ENCODE data around the gene TRAPPC2L.
A peak's percentile ranks its signal among the peaks of the same experiment; 100 is the strongest.

Gene TRAPPC2L, protein sequence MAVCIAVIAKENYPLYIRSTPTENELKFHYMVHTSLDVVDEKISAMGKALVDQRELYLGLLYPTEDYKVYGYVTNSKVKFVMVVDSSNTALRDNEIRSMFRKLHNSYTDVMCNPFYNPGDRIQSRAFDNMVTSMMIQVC

GRCh38 chr16:88856828-88857727 is at the start of gene TRAPPC2L, which contains the start of gene GALNS:
TSS of gene TRAPPC2L (plus strand) at chr16:88857127. CDS start at chr16:88857151, 24 bp downstream.
TSS of gene GALNS (minus strand) at chr16:88856947. CDS start at chr16:88856877, 70 bp downstream.
- peak; percentile 95 for DNase-seq

GRCh38 chr16:88807142-88807625 is 49.7 kb upstream of the TRAPPC2L start:
- no peak for DNase-seq

- DNase-seq: no peak
These were observed 49.1 kb upstream of the TRAPPC2L start for GRCh38 chr16:88807626-88808453.

DNA sequence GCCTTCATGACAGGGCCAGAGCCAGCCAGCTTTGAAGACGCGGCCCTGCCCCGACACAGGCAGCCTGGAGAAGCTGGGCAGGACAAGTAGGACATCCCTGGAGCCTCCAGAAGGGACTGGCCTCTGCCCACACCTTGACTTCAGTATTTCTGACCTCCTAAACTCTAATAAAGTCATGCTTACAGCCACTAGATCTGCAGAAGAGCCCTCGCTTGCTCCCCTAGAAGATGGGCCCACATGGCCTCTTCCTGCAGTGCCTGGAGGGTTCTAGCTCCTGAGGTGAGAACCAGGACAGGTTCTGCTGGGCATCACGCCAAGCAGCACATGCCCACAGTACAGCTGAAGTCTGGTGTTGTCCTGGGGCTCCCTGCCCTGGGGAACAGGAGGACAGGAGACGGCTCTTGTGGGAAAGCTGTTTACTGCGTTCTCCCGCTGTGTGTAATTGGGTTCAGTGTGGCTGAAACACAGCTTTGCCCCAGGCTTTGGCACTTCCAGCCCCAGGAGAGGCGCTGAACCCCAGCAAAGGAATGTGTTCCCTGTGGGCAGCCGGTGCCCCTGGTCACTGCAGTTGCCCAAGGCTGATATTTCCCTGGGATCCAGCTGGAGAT is 47.8 kb upstream of the TRAPPC2L start:
- peak; percentile 15 for DNase-seq

- peak; percentile 29 for DNase-seq
These were observed 47.2 kb upstream of the TRAPPC2L start for GRCh38 chr16:88809676-88810165.

- DNase-seq: peak; percentile 54
These were observed 46.6 kb upstream of the TRAPPC2L start for GRCh38 chr16:88810166-88810911.

DNA sequence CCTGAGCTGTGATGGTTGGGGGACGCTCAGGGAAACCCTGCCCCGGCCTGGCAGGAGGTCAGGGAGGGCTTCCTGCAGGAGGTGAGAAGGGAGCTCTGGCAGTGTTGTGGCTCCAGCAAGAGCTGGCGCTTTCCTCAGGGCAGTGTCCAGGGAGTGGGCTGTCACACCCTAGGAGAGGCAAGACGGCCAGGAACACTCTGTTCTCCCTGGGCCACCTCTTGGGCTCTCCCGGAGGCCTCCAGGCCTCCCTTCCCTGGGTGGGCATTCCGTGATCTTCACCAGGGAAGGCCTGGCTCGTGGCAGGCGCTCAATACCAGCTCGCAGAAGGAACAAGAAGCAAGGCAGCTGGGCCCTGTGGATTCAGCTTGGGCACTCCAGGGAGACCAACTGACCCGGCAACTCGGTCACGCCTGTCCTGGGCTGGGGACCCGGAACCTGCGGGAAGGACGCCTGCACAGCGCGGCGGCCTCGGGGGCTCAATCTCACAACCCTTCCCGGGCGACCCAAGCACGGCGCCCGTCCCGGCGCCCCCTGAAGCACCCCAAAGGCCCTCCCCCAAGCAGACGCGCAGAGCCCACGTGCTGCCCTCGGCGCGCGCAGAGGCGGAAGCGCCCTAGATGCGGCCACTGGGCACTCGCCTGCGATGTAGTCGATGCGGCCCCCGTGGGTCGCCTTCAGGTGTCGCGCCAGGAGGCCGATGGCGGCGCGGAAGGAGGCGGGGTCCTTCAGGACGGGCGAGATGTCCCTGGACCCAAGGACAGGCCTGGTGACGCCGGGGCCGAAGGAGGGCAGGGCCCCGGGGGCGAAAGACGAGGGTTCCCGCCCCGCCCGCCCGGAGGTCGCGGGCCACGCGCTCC is 45.8 kb upstream of the TRAPPC2L start:
- peak; percentile 81 for DNase-seq

DNA sequence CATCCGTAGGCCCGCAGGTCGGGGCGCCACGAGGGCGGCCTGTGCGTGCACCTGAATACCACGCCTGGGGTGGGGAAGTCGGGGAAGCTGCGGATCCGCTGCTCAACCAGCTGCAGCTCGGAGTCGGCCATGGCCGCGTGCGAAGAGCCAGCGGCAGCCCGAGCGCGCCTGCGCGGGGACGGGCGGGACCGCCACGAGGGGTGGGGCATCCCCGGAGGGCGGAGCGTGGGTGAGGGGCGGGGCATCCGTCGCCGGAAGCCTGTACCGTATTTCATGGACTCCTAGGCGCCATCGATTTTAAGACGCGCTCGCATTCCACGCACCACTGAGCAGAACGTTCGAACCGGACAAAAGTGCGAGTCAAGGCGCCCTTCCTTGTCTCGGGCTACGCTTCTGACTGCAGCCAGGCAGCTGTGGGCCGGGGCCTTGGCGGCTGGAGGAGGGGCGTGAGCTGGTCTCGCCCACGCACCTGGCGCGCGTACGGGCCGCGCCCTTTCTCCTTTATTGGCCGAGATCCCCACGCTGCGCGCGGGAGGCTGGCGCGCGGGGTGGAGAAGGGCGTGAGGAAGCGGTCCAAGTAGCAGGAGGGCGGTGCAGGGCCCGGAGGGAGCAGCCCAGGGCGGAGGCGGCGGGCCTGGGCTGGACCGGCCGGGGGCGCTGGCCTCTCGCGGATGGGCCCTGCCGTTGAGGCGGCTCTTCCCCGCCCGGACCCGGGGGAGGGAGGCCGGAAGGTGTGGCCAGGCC is 45.0 kb upstream of the TRAPPC2L start, which contains the start of gene APRT:
TSS of gene APRT (minus strand) at position 160 of the 744 bp plus-strand sequence. CDS start at position 131, 29 bp downstream.
- DNase-seq: peak; percentile 88

DNA sequence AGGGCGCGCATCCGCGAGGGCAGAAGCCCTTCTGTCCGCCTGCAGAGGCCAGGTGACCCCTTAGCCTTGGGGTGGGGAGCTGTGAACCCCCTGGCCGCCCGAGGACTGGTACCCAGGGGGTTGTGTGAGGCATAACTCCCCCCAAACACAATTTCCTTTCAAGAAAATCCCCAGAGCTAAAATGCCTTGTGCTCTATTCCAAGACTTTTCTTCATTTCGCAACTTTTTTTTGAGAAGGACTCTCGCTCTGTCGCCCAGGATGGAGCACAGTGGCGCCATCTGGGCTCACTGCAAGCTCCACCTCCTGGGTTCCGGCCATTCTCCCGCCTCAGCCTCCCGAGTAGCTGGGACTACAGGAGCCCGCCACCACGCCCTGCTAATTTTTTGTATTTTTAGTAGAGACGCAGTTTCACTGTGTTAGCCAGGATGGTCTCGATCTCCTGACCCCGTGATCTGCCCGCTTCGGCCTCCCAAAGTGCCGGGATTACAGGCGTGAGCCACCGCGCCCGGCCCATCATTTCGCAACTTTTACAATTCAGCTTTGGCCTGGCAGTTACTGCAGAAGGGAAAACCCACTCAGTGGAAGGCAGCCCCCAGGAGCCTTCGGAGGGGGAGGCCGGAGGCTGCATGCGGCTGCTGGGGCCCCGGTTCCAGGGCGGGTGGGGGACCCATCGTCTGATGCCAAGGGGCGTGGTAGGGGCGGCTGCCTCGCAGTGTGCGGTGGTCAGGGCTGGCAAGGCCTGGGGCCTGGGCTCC is 44.2 kb upstream of the TRAPPC2L start:
- DNase-seq: no peak

DNA sequence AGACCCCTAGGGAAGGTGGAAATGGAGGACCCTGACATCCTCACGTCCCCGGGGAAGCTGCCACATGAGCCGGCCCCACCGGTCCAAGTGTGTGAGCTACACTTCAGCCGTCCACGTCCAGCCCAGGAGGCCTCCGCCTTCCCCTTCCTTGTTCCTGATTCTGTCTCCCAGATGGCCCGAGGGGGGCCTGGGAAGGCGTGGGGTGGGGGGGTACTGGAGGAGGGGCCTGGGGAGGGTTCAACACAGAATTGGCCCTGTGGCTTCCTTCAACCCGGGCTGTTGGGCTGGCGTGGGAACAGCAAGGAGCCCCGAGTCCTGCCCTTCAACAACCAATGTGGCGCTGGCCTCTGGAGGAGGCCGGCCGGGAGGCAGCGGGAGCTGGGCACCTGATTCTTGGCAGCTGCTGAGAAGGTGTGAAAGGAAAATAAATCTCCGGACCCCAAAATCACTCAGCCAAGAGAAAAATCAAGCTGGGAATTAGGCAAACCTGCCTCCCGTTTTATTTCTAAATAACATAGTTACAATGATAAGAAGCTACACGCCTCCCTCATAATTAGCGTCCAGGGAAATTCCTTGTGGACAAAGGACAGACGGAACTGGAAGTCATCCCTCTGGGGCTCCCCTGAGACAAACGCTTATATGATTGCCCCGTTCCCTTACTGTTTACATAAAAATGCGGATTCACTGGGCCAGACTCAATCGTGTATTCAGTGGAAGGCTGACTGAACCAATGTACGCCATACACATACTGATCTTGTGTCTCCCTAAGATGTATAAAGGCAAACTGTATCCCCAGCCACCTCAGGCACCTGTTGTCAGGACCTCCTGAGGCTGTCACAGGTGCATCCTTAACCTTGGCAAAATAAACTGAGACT is 43.4 kb upstream of the TRAPPC2L start:
- DNase-seq: no peak

DNA sequence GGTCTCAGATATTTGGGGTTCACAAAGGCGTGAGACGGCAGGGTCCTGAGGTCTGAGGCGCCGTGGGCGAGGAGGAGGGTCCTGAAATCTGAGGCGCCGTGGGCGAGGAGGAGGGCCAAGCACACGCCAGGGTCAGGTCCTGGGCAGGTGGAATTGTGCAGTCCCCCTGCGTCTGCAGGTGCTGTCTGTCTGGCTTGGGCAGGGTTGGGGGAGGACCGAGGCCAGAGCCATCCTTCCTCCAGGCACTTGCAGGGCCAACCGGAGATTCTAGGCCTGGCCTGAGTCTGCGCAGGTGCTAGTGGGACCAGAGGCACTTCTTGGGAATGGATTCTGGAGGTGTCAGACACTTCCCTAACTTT is 42.8 kb upstream of the TRAPPC2L start:
- no peak for DNase-seq

GRCh38 chr16:88815227-88815626 is 41.7 kb upstream of the TRAPPC2L start:
- DNase-seq: no peak

- peak; percentile 69 for DNase-seq
These were observed 40.9 kb upstream of the TRAPPC2L start for GRCh38 chr16:88815901-88816589.

DNA sequence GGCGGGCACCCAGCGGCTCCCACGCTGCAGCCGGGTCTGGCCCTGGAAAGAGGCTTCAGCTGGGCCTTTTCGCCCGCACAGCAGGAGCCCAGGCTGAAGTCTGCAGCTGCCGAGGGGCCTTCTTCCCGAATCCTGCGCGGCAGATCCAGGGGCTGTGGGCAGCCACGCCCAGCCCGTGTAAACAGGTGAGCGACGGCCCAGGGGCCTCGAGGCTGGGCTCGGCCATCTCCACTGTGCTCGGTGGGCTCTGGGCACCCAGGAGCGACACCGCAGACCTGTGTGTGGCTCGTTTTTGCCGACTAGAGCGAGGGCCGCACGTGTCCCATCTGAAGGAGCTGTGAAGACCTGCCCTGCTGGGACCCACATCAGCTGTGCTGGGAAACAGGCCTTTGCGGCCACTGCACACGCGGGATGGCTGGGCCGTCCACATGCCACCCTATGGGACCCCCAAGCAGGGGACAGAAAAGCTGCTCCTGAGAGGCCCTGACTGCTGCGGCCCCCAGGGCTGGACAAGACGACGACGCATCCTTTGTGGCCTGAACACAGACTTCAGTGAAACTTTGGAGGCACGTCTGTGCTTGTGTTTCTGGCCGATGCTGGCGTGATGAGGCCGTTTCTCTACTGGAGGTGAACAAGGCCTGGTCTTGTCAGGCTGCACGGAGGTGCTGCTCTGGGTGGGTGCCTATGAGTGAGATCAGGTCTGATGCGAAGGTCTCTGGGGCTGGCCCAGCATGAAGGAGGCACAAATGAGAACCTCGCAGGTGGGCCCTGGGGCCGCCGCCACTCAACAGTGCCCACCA is 40.0 kb upstream of the TRAPPC2L start:
- DNase-seq: no peak

GRCh38 chr16:88817785-88818574 is 38.9 kb upstream of the TRAPPC2L start:
- no peak for DNase-seq

DNA sequence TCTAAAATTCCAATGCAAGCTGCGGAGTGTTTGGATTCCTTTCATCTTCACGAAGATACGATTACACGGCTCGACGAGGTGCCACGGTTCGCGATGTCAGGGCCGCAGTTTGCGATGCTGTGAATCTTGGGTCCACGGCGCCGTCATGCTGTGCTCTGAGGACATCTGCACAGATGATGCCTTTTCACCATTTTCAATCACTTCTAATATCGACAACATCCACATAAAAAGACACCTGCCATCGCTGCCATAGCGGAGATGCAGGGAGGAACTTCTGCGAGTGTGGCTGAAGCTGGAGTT is 38.4 kb upstream of the TRAPPC2L start:
- no peak for DNase-seq
